GM10248 (cell line): ENCODE measurements around the gene USP22.

Experiments
- CTCF ChIA-PET: fragments of 300-600 bp; sonication (Branson Sonifier 250); formaldehyde crosslinking; extraction: SDS; loops from one replicate; lab custom pipeline; 2021; ENCODE audit warnings: antibody characterized with exemption; lab: Yijun Ruan, JAX
- POLR2A ChIA-PET: fragments of 350-650 bp; sonication (Branson Sonifier 250); formaldehyde crosslinking; extraction: SDS; loops from one replicate; lab custom pipeline; 2020; ENCODE audit warnings: antibody characterized with exemption; lab: Yijun Ruan, JAX
- DNase-seq: peaks from one replicate; pipeline ENCODE4 v3.0.0; 2012; ENCODE audit errors: extremely low spot score
- CTCF ChIP-seq: IDR thresholded peaks from 2 replicates; pipeline ENCODE4 v1.5.1; 2012; ENCODE audit warnings: mild to moderate bottlenecking, low read depth; ENCODE audit errors: extremely low read depth, missing control alignments, control extremely low read depth

USP22 gene

DNA sequence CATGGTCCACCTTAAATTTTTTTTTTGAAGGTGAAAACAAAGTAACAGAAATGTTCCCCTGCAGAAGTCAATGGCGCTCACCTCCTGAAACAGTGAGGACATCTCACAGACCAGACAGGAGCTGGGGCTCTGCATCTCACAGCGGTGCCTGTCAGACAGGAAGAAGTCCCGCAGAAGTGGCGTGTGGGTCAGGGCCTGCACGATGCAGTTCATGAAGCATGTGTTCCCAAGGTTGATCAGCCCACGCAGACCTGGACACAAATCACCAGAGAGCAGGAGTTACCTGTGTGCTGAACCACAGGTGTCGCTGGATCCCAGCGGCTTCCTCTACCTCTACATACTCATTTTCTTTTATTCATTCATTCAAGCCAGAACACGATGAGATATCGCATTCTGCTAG lies 24.9 kb downstream of the USP22 start:
- ChIA-PET POLR2A (no interaction called here), CTCF (interaction anchor here (1.7 kb wide), 1 partner anchor 11 kb away, joined by 3 read pairs; no protein-coding TSS in a partner anchor)
- DNase-seq: no peak
- no peak for TF ChIP-seq CTCF

DNA sequence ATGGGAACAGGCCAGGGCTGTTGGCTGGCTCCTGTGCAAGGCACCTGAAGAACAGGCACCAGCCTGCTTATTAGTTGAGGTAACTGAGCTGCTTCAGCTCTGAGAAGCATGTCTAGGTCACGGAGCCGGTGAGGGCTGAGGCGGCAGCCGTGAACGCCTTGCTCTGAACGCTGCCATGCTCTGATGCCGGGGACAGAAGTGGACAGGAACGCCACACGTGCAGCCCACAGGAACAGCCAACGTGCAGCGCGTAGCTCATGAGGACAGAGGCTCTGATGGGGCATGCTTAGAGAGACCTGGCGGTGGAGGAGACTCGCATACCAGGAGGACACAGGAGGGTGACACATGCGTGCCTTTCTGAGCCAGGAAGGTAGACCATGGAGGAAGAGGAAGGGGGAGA lies 25.6 kb downstream of the USP22 start:
- POLR2A ChIA-PET: no interaction called here
- DNase-seq: no peak
- CTCF ChIA-PET: interaction anchor here (1.7 kb wide), 1 partner anchor 11 kb away, joined by 3 read pairs; no protein-coding TSS in a partner anchor
- no peak for TF ChIP-seq CTCF

DNA sequence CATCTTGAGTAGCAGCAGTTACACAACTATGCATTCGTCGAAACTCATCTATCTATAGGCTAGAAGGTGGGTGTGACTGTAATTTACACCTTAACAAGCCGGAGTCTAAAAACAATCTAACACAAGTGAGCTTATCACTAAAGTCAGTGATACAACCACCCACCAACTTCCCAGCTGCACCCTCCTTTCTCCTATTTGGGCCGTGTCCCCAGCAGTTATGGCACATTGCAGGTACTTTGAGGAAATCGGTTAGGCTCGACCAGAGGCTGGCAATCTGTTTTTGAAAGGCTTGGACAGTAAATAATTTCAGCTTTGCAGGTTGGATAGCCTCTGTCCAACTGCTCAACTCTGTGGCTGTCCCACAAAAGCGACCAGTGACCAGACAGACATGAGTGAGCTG lies 26.0 kb downstream of the USP22 start:
- CTCF ChIA-PET: interaction anchor here (1.7 kb wide), 1 partner anchor 12 kb away, joined by 3 read pairs; no protein-coding TSS in a partner anchor
- POLR2A ChIA-PET: no interaction called here
- TF ChIP-seq CTCF: no peak
- no peak for DNase-seq

GRCh38 chr17:21015564-21015963 lies 27.2 kb downstream of the USP22 start:
- DNase-seq: no peak
- ChIA-PET CTCF (interaction anchor here (1.7 kb wide), 1 partner anchor 9 kb away, joined by 6 read pairs; no protein-coding TSS in a partner anchor), POLR2A (no interaction called here)
- no peak for TF ChIP-seq CTCF

- TF ChIP-seq CTCF: no peak
- ChIA-PET CTCF (interaction anchor here (1.1 to 1.7 kb wide), 3 partner anchors 10 to 22 kb away, joined by 3 to 6 read pairs (median 5); no protein-coding TSS in a partner anchor), POLR2A (no interaction called here)
- DNase-seq: no peak
Measured at GRCh38 chr17:21014498-21014897, 28.3 kb downstream of the USP22 start.

DNA sequence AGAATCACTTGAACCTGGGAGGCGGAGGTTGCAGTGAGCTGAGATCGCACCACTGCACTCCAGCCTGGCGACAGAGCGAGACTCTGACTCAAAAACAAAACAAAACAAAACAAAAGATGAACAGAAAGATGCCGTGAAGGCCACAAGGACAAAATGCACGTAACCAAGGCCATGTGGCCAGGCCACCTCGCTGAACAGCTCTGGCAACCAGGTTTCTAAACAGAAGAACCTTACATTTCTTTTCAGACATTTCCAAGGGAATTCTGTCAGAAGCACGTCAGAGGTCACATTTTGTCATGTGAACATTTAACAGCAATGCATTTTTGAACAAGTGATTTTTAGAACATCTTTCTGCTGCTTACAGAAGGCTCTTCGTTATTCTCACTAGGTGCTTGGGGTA lies 28.8 kb downstream of the USP22 start:
- TF ChIP-seq CTCF: no peak
- ChIA-PET CTCF (interaction anchor here (1.1 to 1.7 kb wide), 3 partner anchors 10 to 21 kb away, joined by 3 to 6 read pairs (median 5); no protein-coding TSS in a partner anchor), POLR2A (no interaction called here)
- no peak for DNase-seq
